Peyer's patch (tissue), 4 donors: ENCODE results near the gene GRHPR. TPM values are rescaled to one million over a fixed set of nuclear protein-coding genes. Genes with fewer than 3 reads are reported as not detected.

Source experiments
- DNase-seq, 3 donors: peaks; one replicate each; pipeline ENCODE4 v3.0.0-alpha.2; 2017 to 2019
- H3K27ac ChIP-seq, 4 donors: fragments of 200-600 bp; sonication (generic); one replicate each; pipeline ENCODE4 v1.5.1; 2016 to 2019
- H3K27me3 ChIP-seq, 2 donors: fragments of 200-600 bp; sonication (generic); one replicate each; pipeline ENCODE4 v1.5.1; 2019
- H3K36me3 ChIP-seq, 3 donors: fragments of 200-600 bp; sonication (generic); one replicate each; pipeline ENCODE4 v1.5.1; 2016 to 2019
- H3K4me1 ChIP-seq, 4 donors: fragments of 200-600 bp; sonication (generic); one replicate each; pipeline ENCODE4 v1.5.1; 2016 to 2019
- H3K4me3 ChIP-seq, 4 donors: fragments of 200-600 bp; sonication (generic); 1 replicate in 3 of 4; 2 replicates in 1 of 4; pipeline ENCODE4 v1.5.1; 2016 to 2019; ENCODE audit warnings: mild to moderate bottlenecking in 1 of 4
- H3K9me3 ChIP-seq, 4 donors: fragments of 200-600 bp; sonication (generic); one replicate each; pipeline ENCODE4 v1.5.1; 2016 to 2019; ENCODE audit warnings: mild to moderate bottlenecking in 1 of 4
- POLR2A ChIP-seq, 2 donors: fragments of 450-650 bp; IDR thresholded peaks; one replicate each; pipeline ENCODE4 v1.5.1; 2017; ENCODE audit warnings: antibody characterized with exemption in 2 of 2, mild to moderate bottlenecking in 2 of 2, moderate library complexity in 2 of 2
- total RNA-seq, 4 donors: library from RNA; depleted of rRNA; stranded (reverse); fragments of >200 nt; gene quantifications; one replicate each; pipeline ENCODE4 v1.1.0, GENCODE V29; 2016
- TF ChIP-seq, protein P1 (sequence below), 6 experiments: fragments of 450-650 bp in 4 of 6; fragments of 200-600 bp in 2 of 6; sonication (generic) in 1 of 6; IDR thresholded peaks; one replicate each; pipeline ENCODE4 v1.5.1; 2017 to 2019; ENCODE audit warnings: antibody characterized with exemption in 6 of 6, mild to moderate bottlenecking in 3 of 6, moderate library complexity in 1 of 6

Gene GRHPR
- total RNA-seq, 4 donors from 2014 or later, result 99.0 to 141 (median 114) TPM

DNA sequence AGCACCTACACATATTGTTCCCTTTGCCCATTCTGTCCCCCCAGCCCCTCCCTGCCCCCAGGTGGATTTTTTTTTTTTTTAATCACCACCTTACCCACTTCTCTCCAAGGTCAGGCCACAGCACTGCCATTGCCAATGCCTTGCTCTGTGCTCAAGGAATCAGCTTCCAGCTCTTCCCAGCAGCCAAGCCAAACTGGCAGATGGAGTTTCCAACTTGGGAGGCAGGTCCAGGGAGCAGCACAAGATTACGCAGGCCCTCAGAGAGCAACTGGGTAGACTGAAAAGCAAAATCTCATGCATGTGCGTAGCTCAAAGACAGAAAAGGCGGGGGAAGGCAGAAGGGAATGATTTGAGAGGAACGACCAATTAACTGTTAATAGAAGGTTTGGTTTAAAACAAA, 15.1 kb downstream of the GRHPR start:
- TF ChIP-seq POLR2A (IDR thresholded peaks at IDR 0.05), result no peak
- TF ChIP-seq, protein P1, sequence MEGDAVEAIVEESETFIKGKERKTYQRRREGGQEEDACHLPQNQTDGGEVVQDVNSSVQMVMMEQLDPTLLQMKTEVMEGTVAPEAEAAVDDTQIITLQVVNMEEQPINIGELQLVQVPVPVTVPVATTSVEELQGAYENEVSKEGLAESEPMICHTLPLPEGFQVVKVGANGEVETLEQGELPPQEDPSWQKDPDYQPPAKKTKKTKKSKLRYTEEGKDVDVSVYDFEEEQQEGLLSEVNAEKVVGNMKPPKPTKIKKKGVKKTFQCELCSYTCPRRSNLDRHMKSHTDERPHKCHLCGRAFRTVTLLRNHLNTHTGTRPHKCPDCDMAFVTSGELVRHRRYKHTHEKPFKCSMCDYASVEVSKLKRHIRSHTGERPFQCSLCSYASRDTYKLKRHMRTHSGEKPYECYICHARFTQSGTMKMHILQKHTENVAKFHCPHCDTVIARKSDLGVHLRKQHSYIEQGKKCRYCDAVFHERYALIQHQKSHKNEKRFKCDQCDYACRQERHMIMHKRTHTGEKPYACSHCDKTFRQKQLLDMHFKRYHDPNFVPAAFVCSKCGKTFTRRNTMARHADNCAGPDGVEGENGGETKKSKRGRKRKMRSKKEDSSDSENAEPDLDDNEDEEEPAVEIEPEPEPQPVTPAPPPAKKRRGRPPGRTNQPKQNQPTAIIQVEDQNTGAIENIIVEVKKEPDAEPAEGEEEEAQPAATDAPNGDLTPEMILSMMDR (IDR thresholded peaks at IDR 0.05), result no peak
- Histone ChIP-seq H3K4me1 (no peaks in the 10 kb centered on the region), H3K27me3 (no peaks in the 10 kb centered on the region), H3K27ac (no peak overlapping the region), H3K36me3 (peaks cover 0 to 89% (median 0%) of the 10 kb centered on the region in 3 donors), H3K9me3 (no peaks in the 10 kb centered on the region), H3K4me3 (no peak overlapping the region)
- no peak for DNase-seq

DNA sequence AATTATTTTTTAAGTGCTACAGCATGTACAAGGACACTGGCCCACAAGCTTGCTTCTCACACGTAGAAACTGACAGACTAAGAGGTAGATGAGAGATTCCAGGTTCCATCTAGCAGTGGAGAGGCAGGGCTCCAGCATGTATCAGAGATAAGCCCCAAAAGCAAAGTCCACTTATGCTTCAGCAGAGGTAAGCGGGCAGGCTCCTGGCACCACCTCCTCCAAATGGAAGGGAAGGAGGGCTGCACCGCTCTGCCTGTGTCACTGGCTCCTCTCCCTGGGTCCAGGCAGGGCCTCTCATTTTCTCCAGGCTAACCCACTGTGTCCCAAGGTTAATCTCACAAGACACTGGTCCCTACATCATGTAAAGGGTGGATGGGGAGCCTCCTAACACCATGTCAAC, 15.9 kb downstream of the GRHPR start:
- Histone ChIP-seq H3K27ac (no peak overlapping the region), H3K4me3 (no peak overlapping the region), H3K4me1 (no peaks in the 10 kb centered on the region), H3K36me3 (peaks cover 0 to 88% (median 0%) of the 10 kb centered on the region in 3 donors), H3K27me3 (no peaks in the 10 kb centered on the region), H3K9me3 (no peaks in the 10 kb centered on the region)
- TF ChIP-seq POLR2A (IDR thresholded peaks at IDR 0.05), result no peak
- TF ChIP-seq, protein P1 (IDR thresholded peaks at IDR 0.05), result no peak
- no peak for DNase-seq

DNA sequence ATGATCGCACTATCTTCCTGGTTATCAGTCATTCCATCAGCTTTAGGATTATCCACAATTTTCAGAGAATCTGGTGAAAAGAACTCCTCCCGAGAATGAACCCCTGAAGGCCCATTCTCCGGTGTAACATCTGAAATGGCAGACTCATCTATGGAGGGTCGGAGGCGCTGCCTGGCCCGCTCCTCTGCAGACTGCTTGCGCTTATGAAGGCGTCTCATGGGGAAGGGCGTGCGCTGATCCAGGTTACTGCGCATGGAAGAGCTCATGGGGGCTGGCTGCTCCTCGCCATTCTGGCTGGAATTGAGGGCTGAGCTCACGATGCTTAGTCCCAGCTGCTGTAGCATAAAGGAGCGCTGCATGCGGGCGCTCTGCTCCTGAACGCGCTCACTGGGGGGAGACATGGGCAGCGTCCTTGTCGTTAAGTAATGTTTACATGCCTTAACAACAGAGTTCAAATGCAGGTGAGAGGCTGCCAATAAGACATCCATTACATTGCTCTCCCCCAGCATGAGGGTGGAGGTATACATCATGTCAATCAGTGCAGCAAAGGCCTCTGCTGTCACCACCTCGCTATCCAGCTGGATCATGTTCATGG, 19.4 kb downstream of the GRHPR start:
- no peaks in the 10 kb centered on the region for H3K9me3 ChIP-seq
- no peak overlapping the region for H3K4me3 ChIP-seq
- TF ChIP-seq, protein P1 (IDR thresholded peaks at IDR 0.05), result no peak
- TF ChIP-seq POLR2A (IDR thresholded peaks at IDR 0.05), result no peak
- no peaks in the 10 kb centered on the region for H3K27me3 ChIP-seq
- H3K27ac ChIP-seq, result no peak overlapping the region
- peaks cover 0 to 12% (median 0%) of the 10 kb centered on the region in 4 donors for H3K4me1 ChIP-seq
- peaks cover 0 to 55% (median 0%) of the 10 kb centered on the region in 3 donors for H3K36me3 ChIP-seq
- no peak for DNase-seq

DNA sequence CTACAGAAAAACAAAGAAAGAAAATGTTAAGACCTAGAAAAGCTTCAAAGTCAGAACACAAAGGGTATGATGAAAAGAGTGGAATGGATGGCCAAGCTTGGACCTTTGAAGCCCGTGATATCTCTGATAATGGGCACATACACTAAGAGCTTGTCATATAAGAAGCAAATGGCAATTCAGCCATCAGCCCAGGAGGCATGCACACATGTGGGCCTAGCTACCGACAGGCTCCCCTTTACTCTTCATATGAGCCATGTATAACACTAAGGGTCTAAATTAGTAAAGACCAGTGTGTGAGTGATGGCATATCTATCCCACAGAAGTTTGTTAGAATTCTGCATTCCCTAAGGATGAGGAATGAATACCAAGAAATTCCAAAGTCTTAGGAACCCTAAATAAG, 20.1 kb downstream of the GRHPR start:
- no peak for DNase-seq
- H3K4me1 ChIP-seq, result peaks cover 0 to 12% (median 0%) of the 10 kb centered on the region in 4 donors

DNA sequence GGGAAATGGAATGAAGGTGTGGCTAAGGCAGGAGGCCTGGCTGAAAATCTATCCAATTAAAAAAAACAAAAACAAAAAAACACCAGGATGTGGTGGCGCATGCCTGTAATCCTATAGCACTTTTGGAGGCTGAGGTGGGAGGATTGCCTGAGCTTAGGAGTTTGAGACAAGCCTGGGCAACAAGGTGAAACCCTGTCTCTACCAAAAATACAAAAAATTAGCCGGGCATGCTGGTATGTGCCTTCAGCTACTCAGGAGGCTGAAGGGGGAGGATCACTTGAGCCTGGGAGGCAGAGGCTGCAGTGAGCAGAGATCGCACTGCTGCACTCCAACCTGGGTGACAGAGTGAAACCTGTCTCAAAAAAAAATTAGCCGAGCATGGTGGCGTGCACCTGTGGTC, 21.1 kb downstream of the GRHPR start:
- peaks cover 0 to 12% (median 0%) of the 10 kb centered on the region in 4 donors for H3K4me1 ChIP-seq
- no peak for TF ChIP-seq POLR2A (IDR thresholded peaks at IDR 0.05)
- TF ChIP-seq, protein P1 (IDR thresholded peaks at IDR 0.05), result no peak

More for the DNA sequence above, 20.1 kb downstream of the GRHPR start:
- Histone ChIP-seq H3K4me3 (no peak overlapping the region), H3K27ac (no peak overlapping the region), H3K27me3 (no peaks in the 10 kb centered on the region), H3K36me3 (peaks cover 0 to 48% (median 0%) of the 10 kb centered on the region in 3 donors), H3K9me3 (no peaks in the 10 kb centered on the region)
- TF ChIP-seq, protein P1 (IDR thresholded peaks at IDR 0.05), result no peak

More for the DNA sequence above, 21.1 kb downstream of the GRHPR start:
- Histone ChIP-seq H3K27ac (no peak overlapping the region), H3K36me3 (peaks cover 0 to 40% (median 0%) of the 10 kb centered on the region in 3 donors), H3K27me3 (no peaks in the 10 kb centered on the region), H3K9me3 (no peaks in the 10 kb centered on the region), H3K4me3 (no peak overlapping the region)
- no peak for DNase-seq
